ENCODE measurements around the gene MMP26. TPM values are rescaled to one million over a fixed set of nuclear protein-coding genes. Genes with fewer than 3 reads are reported as not detected.

The MMP26 gene
- total and polyA plus RNA-seq, 5 experiments from 2014 or later = not detected

DNA sequence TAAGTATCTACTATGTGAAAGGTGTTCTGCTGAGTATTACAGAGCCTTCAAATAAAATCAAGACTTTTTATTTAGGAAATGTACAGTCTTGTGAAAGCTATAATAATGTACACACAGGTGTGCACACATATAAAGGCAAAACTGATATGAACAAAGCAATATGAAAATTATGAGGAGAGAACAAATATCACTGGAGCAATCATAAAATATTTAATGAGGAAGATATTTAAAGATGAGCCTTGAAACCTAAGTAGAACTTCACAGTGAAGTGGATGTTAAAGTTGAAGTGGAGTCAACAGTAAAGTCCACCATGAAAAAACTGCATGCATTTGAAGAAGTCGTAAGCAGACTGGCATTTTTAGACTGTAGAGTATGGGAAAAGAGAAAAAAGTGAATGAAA is 46.6 kb downstream of the MMP26 start:
- Mint-ChIP-seq H3K9me3 (no peaks in the 10 kb centered on the region), H3K4me3 (no peak overlapping the region), H3K4me1 (no peaks in the 10 kb centered on the region), H3K36me3 (no peaks in the 10 kb centered on the region), H3K27ac (no peak overlapping the region), H3K27me3 (peaks cover 4 to 37% (median 6%) of the 10 kb centered on the region in 5 donors)
- DNase-seq = no peak
- POLR2A ChIA-PET = no interaction called here
- ATAC-seq = no peak

Other genes starting within 250 kb of the MMP26 start
- not detected for gene OR52K1, start 222.1 kb upstream of the MMP26 start, total RNA-seq
- gene OR52K1, start 222.1 kb upstream of the MMP26 start, polyA plus RNA-seq = not detected
- gene OR52M1, start 159.6 kb upstream of the MMP26 start, total RNA-seq = not detected
- not detected for gene OR52M1, start 159.6 kb upstream of the MMP26 start, polyA plus RNA-seq
- not detected for gene OR52I2, start 123.0 kb upstream of the MMP26 start, total RNA-seq
- not detected for gene OR52I2, start 123.0 kb upstream of the MMP26 start, polyA plus RNA-seq
- not detected for gene OR52I1, start 110.7 kb upstream of the MMP26 start, total RNA-seq
- gene OR52I1, start 110.7 kb upstream of the MMP26 start, polyA plus RNA-seq = not detected
- 10 to 100 TPM; 22.2 to 24.2 TPM for gene TRIM68, start 96.6 kb upstream of the MMP26 start, total RNA-seq
- 10 to 100 TPM; 11.1 to 16.1 (median 12.1) TPM for gene TRIM68, start 96.6 kb upstream of the MMP26 start, polyA plus RNA-seq
- not detected for gene OR51D1, start 67.3 kb upstream of the MMP26 start, total RNA-seq
- not detected for gene OR51D1, start 67.3 kb upstream of the MMP26 start, polyA plus RNA-seq
- gene OR51E1, start 60.8 kb upstream of the MMP26 start, total RNA-seq = not detected
- not detected for gene OR51E1, start 60.8 kb upstream of the MMP26 start, polyA plus RNA-seq
- not detected for gene OR51E2, start 6.9 kb upstream of the MMP26 start, total RNA-seq
- not detected for gene OR51E2, start 6.9 kb upstream of the MMP26 start, polyA plus RNA-seq
- not detected for gene OR51F1, start 65.2 kb downstream of the MMP26 start, total RNA-seq
- not detected for gene OR51F1, start 65.2 kb downstream of the MMP26 start, polyA plus RNA-seq
- not detected for gene OR52R1, start 99.6 kb downstream of the MMP26 start, total RNA-seq
- gene OR52R1, start 99.6 kb downstream of the MMP26 start, polyA plus RNA-seq = not detected
- not detected for gene OR51F2, start 116.5 kb downstream of the MMP26 start, total RNA-seq
- gene OR51F2, start 116.5 kb downstream of the MMP26 start, polyA plus RNA-seq = not detected
- gene OR51S1, start 144.4 kb downstream of the MMP26 start, total RNA-seq = not detected
- not detected for gene OR51S1, start 144.4 kb downstream of the MMP26 start, polyA plus RNA-seq
- gene OR51T1, start 177.1 kb downstream of the MMP26 start, total RNA-seq = not detected
- gene OR51T1, start 177.1 kb downstream of the MMP26 start, polyA plus RNA-seq = not detected
- not detected for gene OR51A7, start 199.0 kb downstream of the MMP26 start, total RNA-seq
- gene OR51A7, start 199.0 kb downstream of the MMP26 start, polyA plus RNA-seq = not detected
- not detected for gene OR51G2, start 214.6 kb downstream of the MMP26 start, total RNA-seq
- not detected for gene OR51G2, start 214.6 kb downstream of the MMP26 start, polyA plus RNA-seq
- gene OR51G1, start 219.6 kb downstream of the MMP26 start, total RNA-seq = not detected
- not detected for gene OR51G1, start 219.6 kb downstream of the MMP26 start, polyA plus RNA-seq
- gene OR51A4, start 242.8 kb downstream of the MMP26 start, total RNA-seq = not detected
- not detected for gene OR51A4, start 242.8 kb downstream of the MMP26 start, polyA plus RNA-seq